ENCODE measurements around the gene ENDOV. TPM values are rescaled to one million over a fixed set of nuclear protein-coding genes. Genes with fewer than 3 reads are reported as not detected.

ENDOV gene
- total and polyA plus RNA-seq, 2 of the 13 experiments (the other 11 are each of a cell fraction or from before 2014, with no cell fraction given), result 15.1 to 17.1 TPM

- TF ChIP-seq HOMEZ (CRISPR knock-in tag; IDR thresholded peaks at IDR 0.05; ENCODE audit: low read depth) (0 out of 2 replicates have a peak, but pooled peaks have one; percentile 4), DDIT3 (CRISPR knock-in tag; IDR thresholded peaks at IDR 0.05) (no peak), EED (CRISPR knock-in tag; IDR thresholded peaks at IDR 0.05) (peak; percentile 79; the same call in 1 of the 2 replicates), NFKB2 (CRISPR knock-in tag; IDR thresholded peaks at IDR 0.05; ENCODE audit: borderline replicate concordance) (no peak), MEIS2 (CRISPR knock-in tag; IDR thresholded peaks at IDR 0.05) (0 out of 2 replicates have a peak, but pooled peaks have one; percentile 8), ZBTB8A (CRISPR knock-in tag; IDR thresholded peaks at IDR 0.05; ENCODE audit: borderline replicate concordance, low read depth) (no peak), BATF2 (CRISPR knock-in tag; IDR thresholded peaks at IDR 0.05) (peak; percentile 88), HDAC1 (CRISPR knock-in tag; IDR thresholded peaks at IDR 0.05) (no peak), ZKSCAN1 (IDR thresholded peaks at IDR 0.05; ENCODE audit: low read length) (no peak), ZZZ3 (CRISPR knock-in tag; IDR thresholded peaks at IDR 0.05; ENCODE audit: borderline replicate concordance) (no peak), ZNF7 (CRISPR knock-in tag; IDR thresholded peaks at IDR 0.05) (no peak), ZNF777 (CRISPR knock-in tag; IDR thresholded peaks at IDR 0.05) (no peak), HDAC2 (CRISPR knock-in tag; IDR thresholded peaks at IDR 0.05) (no peak), SAFB2 (CRISPR knock-in tag; IDR thresholded peaks at IDR 0.05; ENCODE audit: borderline replicate concordance, low read depth) (no peak), ZNF503 (CRISPR knock-in tag; IDR thresholded peaks at IDR 0.05) (no peak), IKZF1 (IDR thresholded peaks at IDR 0.05) (no peak), REPIN1 (CRISPR knock-in tag; IDR thresholded peaks at IDR 0.05; ENCODE audit: borderline replicate concordance, low read depth) (no peak), KMT2B (CRISPR knock-in tag; IDR thresholded peaks at IDR 0.05) (no peak), EEA1 (CRISPR knock-in tag; IDR thresholded peaks at IDR 0.05; ENCODE audit: borderline replicate concordance) (peak; percentile 12; the same call in 1 of the 2 replicates), THAP8 (CRISPR knock-in tag; IDR thresholded peaks at IDR 0.05; ENCODE audit: borderline replicate concordance) (0 out of 2 replicates have a peak, but pooled peaks have one; percentile 52), POLR2AphosphoS5 (IDR thresholded peaks at IDR 0.05; ENCODE audit: low read depth, low read length) (no peak), ZNF740 (CRISPR knock-in tag; IDR thresholded peaks at IDR 0.05) (no peak), SIX1 (CRISPR knock-in tag; IDR thresholded peaks at IDR 0.05; ENCODE audit: borderline replicate concordance) (no peak), ZNF17 (CRISPR knock-in tag; IDR thresholded peaks at IDR 0.05) (no peak), TAF1 (CRISPR knock-in tag; IDR thresholded peaks at IDR 0.05) (0 out of 2 replicates have a peak, but pooled peaks have one; percentile 1)
Measured at GRCh38 chr17:80415626-80416137, 715 bp downstream of the ENDOV start (continued).
